Sigmoid colon (tissue), 4 donors: Measurements from ENCODE around the gene MCEE.
"Not testable (repeated sequence)": the region's sequence is repeated elsewhere in the genome, so short reads cannot be mapped to it uniquely, and the experiment has no call there.

Source experiments
- EP300 ChIP-seq, 4 donors: sonication (generic); formaldehyde crosslinking; IDR thresholded peaks; one replicate each; pipeline ENCODE4 v1.6.1; 2017; ENCODE audit warnings: antibody characterized with exemption in 4 of 4
- POLR2A ChIP-seq, 2 donors: fragments of 450-650 bp; IDR thresholded peaks; one replicate each; pipeline ENCODE4 v1.6.1; 2016; ENCODE audit warnings: antibody characterized with exemption in 2 of 2, mild to moderate bottlenecking in 2 of 2, moderate library complexity in 2 of 2

DNA sequence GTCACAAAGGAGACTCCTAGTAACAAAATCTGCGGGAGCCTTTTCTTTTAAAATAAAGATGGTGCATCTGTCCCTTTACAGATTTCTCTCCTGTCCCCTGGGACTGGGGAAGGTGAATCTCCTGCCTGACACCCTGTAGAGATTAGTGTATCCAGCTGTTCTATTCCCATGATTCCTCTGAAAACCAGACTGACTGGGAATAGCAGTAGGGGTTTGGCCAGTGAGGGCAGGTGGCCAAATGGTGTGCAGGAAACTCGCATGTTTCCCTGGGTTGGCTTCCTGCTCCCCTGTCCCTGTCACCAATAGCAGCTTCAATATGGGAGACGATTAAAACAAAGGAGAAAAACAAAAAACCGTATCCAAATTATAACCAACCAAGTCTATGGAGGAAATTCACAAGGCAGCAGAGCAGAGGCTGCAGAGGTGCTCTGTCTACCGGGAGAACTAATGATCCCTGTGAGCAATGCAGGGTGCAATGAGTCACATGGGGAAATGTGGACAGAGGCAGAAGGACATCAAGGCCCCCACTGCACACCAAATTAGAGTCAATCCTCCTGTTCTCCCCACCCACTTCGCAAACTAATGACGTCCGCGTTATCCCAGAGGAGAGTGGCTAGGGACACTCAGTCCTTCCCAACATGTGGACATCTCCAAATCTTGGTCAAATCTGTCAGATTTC, 44.6 kb downstream of the MCEE start:
- TF ChIP-seq EP300, POLR2A (IDR thresholded peaks at IDR 0.05): not testable (repeated sequence)
